NCI-H2196 treated with DMSO at 0.1 percent for 48 hours (cell line): ENCODE results near the gene NHLRC4.

Experiments
- DNase-seq: peaks from one replicate; lab custom pipeline; 2025; ENCODE audit not compliant: unreplicated experiment; lab: John Stamatoyannopoulos, UW

The NHLRC4 gene

GRCh38 chr16:565419-566330 lies 1.1 kb upstream of the NHLRC4 start:
- DNase-seq: no peak

GRCh38 chr16:567373-568256 lies 810 bp downstream of the NHLRC4 start:
- no peak for DNase-seq

- no peak for DNase-seq
Observed at GRCh38 chr16:568401-569258, 1.8 kb downstream of the NHLRC4 start.

- peak; percentile 28 for DNase-seq
Observed at GRCh38 chr16:569445-570254, 2.8 kb downstream of the NHLRC4 start, which contains the start of gene PIGQ. TSS of gene PIGQ (plus strand) at chr16:569968. CDS start at chr16:574075, 4,107 bp downstream.

- DNase-seq: no peak
Observed at GRCh38 chr16:572865-573650, 6.3 kb downstream of the NHLRC4 start.

- DNase-seq: no peak
Observed at GRCh38 chr16:574021-574760, 7.4 kb downstream of the NHLRC4 start.

GRCh38 chr16:575354-576196 lies 8.8 kb downstream of the NHLRC4 start:
- no peak for DNase-seq

GRCh38 chr16:576197-576822 lies 9.5 kb downstream of the NHLRC4 start:
- no peak for DNase-seq

GRCh38 chr16:576823-577201 lies 10.0 kb downstream of the NHLRC4 start:
- no peak for DNase-seq

- DNase-seq: no peak
Observed at GRCh38 chr16:577796-578195, 11.0 kb downstream of the NHLRC4 start.

GRCh38 chr16:578232-578869 lies 11.5 kb downstream of the NHLRC4 start:
- no peak for DNase-seq

GRCh38 chr16:578870-579405 lies 12.1 kb downstream of the NHLRC4 start:
- no peak for DNase-seq

GRCh38 chr16:580141-580945 lies 13.5 kb downstream of the NHLRC4 start:
- DNase-seq: no peak

- DNase-seq: no peak
Observed at GRCh38 chr16:580946-581498, 14.2 kb downstream of the NHLRC4 start.

GRCh38 chr16:582218-582613 lies 15.4 kb downstream of the NHLRC4 start:
- DNase-seq: no peak
